SK-N-MC (cell line): ENCODE data around the gene MUS81.
A peak's percentile ranks its signal among the peaks of the same experiment; 100 is the strongest.

ENCODE experiments used
- DNase-seq: peaks from one replicate; pipeline ENCODE4 v3.0.0-alpha.2; 2011; ENCODE audit warnings: low read depth, low spot score
- H3K27ac ChIP-seq: fragments of 200-600 bp; sonication (generic); 2 replicates; pipeline ENCODE4 v1.5.1; 2016; ENCODE audit warnings: mixed run types
- H3K36me3 ChIP-seq: fragments of 200-600 bp; sonication (generic); 2 replicates; pipeline ENCODE4 v1.6.1; 2017; ENCODE audit warnings: antibody characterized with exemption, low read length, mixed read lengths; ENCODE audit not compliant: insufficient read depth
- H3K4me3 ChIP-seq: fragments of 200-600 bp; sonication (generic); 2 replicates; pipeline ENCODE4 v1.5.1; 2016
- H3K9ac ChIP-seq: fragments of 200-600 bp; sonication (generic); 2 replicates; pipeline ENCODE4 v1.8.0; 2017; ENCODE audit warnings: mixed run types, mixed read lengths; ENCODE audit not compliant: insufficient read length
- H3K9me3 ChIP-seq: fragments of 200-600 bp; sonication (generic); 2 replicates; pipeline ENCODE4 v1.6.1; 2017; ENCODE audit warnings: low read depth, mild to moderate bottlenecking, antibody characterized with exemption, low read length, moderate library complexity, mixed read lengths
- EZH2 ChIP-seq: fragments of 200-600 bp; sonication (generic); IDR thresholded peaks from one replicate; pipeline ENCODE4 v1.6.1; 2017; ENCODE audit warnings: antibody characterized with exemption
- FOXP2 ChIP-seq: optimal IDR thresholded peaks from 2 replicates; pipeline ENCODE3; 2011; ENCODE audit warnings: mild to moderate bottlenecking, moderate library complexity; ENCODE audit not compliant: insufficient read depth; ENCODE audit errors: extremely low read length, control extremely low read depth
- POLR2AphosphoS5 ChIP-seq: IDR thresholded peaks from 2 replicates; pipeline ENCODE4 v1.6.1; 2012; ENCODE audit warnings: mild to moderate bottlenecking, low read depth, low read length, borderline replicate concordance

The MUS81 gene

DNA sequence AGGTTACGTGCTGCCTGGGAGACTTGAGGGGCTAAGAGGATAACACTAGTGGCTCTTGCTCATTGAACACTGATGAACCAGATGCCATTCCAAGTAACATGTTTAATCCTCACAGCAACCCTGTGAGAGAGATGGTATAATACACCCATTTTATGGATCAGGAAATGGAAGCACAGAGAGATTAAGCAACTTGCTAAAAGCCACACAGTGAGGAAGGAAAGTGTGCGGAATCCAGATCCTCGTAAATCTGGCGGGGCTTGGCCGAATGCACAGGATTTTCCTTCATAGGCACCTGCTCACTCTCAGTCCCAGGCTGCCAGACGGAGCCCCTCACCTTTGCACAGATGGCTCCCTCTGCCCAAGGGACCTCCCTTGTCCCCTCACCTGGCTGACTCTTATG, 47.6 kb downstream of the MUS81 start:
- TF ChIP-seq FOXP2 = no peak
- no peak for TF ChIP-seq POLR2AphosphoS5
- TF ChIP-seq EZH2 = no peak
- Histone ChIP-seq H3K4me3 (no peak overlapping the region), H3K9me3 (no peaks in the 10 kb centered on the region), H3K27ac (no peak overlapping the region), H3K36me3 (no peaks in the 10 kb centered on the region), H3K9ac (no peak overlapping the region)
- DNase-seq = no peak

DNA sequence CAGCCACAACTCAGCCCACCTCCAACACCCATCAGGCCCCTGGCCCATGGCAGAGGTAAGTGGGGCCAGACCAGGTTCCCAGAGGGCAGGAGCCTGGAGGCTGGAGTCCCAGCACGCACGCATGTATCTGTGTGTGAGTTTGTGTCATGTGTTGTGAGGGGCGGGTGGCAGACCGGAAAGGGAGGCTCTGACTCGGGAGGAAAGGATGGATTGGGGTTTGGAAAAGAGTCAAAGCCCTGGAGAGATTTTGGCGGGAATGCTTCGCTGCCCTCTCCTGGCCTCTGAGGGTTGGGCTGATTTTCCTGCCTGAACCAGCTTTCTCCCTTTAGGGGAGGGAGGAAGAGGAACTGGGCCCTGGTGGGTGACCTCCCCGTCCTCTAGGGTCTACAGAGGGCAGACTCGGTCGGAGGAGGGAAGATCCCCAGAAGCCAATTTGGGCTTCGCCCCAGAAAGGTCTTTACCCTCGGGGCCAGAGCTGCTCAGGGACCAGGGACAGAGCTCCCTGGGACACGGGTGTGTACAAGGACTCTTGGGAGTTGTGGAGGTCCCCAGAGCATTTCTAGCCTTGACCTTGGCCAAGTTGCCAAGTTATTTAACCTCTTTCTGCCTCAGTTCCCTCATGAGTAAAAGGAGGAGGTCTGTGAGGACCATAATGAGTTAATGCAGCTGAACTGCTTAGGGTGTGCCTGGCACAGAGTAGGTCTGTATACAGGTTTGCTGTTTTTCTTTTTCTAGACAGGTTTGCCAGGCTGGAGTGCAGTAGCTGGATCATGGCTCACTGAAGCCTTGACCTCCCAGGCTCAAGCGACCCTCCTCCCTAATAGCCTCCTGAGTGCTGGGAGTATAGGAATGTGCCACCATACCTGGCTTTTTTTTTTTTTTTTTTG, 51.7 kb downstream of the MUS81 start:
- TF ChIP-seq FOXP2 (no peak), POLR2AphosphoS5 (no peak), EZH2 (no peak)
- Histone ChIP-seq H3K27ac (no peak overlapping the region), H3K4me3 (no peak overlapping the region), H3K9me3 (no peaks in the 10 kb centered on the region), H3K9ac (peak overlapping the region; percentile 2), H3K36me3 (no peaks in the 10 kb centered on the region)
- DNase-seq = no peak

- Histone ChIP-seq H3K9ac (no peak overlapping the region), H3K27ac (no peak overlapping the region), H3K9me3 (no peaks in the 10 kb centered on the region), H3K4me3 (no peak overlapping the region), H3K36me3 (no peaks in the 10 kb centered on the region)
- no peak for DNase-seq
- TF ChIP-seq EZH2 (no peak), POLR2AphosphoS5 (no peak), FOXP2 (no peak)
These were observed 52.6 kb downstream of the MUS81 start for GRCh38 chr11:65912845-65913244.

- Histone ChIP-seq H3K27ac (no peak overlapping the region), H3K36me3 (no peaks in the 10 kb centered on the region), H3K9ac (no peak overlapping the region), H3K4me3 (no peak overlapping the region), H3K9me3 (no peaks in the 10 kb centered on the region)
- TF ChIP-seq FOXP2 = no peak
- TF ChIP-seq POLR2AphosphoS5 = no peak
- TF ChIP-seq EZH2 = no peak
- DNase-seq = no peak
These were observed 55.0 kb downstream of the MUS81 start for GRCh38 chr11:65915101-65915820.

GRCh38 chr11:65915821-65916251, 55.6 kb downstream of the MUS81 start:
- no peaks in the 10 kb centered on the region for H3K36me3 ChIP-seq
- peak overlapping the region; percentile 26; the same call in 1 of the 2 replicates for H3K27ac ChIP-seq
- no peaks in the 10 kb centered on the region for H3K9me3 ChIP-seq
- no peak for DNase-seq
- no peak overlapping the region for H3K4me3 ChIP-seq
- H3K9ac ChIP-seq = no peak overlapping the region
- TF ChIP-seq EZH2 (no peak), FOXP2 (no peak), POLR2AphosphoS5 (no peak)
